Mammary epithelial cell (primary cell): Measurements from ENCODE around the gene CPED1.

Experiments
- EZH2 ChIP-seq: IDR thresholded peaks from 2 replicates; pipeline ENCODE4 v1.6.1; 2012; ENCODE audit warnings: low read length, inconsistent platforms, borderline replicate concordance
- TF ChIP-seq, protein P1 (sequence below), 2 donors: IDR thresholded peaks in 1 of 2; conservative IDR thresholded peaks in 1 of 2; 2 replicates each; pipeline ENCODE4 v1.5.1; 2011 to 2012; ENCODE audit warnings: inconsistent platforms in 2 of 2, low read length in 2 of 2, mild to moderate bottlenecking in 2 of 2, control low read depth in 1 of 2, low read depth in 1 of 2; ENCODE audit not compliant: insufficient read depth in 1 of 2; ENCODE audit errors: extremely low read depth in 1 of 2

- TF ChIP-seq EZH2 = no peak
- TF ChIP-seq, protein P1, sequence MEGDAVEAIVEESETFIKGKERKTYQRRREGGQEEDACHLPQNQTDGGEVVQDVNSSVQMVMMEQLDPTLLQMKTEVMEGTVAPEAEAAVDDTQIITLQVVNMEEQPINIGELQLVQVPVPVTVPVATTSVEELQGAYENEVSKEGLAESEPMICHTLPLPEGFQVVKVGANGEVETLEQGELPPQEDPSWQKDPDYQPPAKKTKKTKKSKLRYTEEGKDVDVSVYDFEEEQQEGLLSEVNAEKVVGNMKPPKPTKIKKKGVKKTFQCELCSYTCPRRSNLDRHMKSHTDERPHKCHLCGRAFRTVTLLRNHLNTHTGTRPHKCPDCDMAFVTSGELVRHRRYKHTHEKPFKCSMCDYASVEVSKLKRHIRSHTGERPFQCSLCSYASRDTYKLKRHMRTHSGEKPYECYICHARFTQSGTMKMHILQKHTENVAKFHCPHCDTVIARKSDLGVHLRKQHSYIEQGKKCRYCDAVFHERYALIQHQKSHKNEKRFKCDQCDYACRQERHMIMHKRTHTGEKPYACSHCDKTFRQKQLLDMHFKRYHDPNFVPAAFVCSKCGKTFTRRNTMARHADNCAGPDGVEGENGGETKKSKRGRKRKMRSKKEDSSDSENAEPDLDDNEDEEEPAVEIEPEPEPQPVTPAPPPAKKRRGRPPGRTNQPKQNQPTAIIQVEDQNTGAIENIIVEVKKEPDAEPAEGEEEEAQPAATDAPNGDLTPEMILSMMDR (conservative IDR thresholded peaks at IDR 0.05 in 1 of 2, IDR thresholded peaks at IDR 0.05 in 1 of 2; ENCODE audit: extremely low read depth in 1 of 2, insufficient read depth in 1 of 2, low read depth in 1 of 2, low read length in 2 of 2) = no peak
Measured at GRCh38 chr7:121005996-121006584, 17.6 kb downstream of the CPED1 start.
